Endothelial cell of umbilical vein (primary cell): ENCODE data around the gene SCTR. TPM values are rescaled to one million over a fixed set of nuclear protein-coding genes. Genes with fewer than 3 reads are reported as not detected.

Source experiments
- BruUV-seq: library from RNA; stranded (reverse); fragments of 400-500 nt; replicated peaks from 2 replicates; lab custom pipeline; 2021; lab: Mats Ljungman, UMichigan
- CTCF ChIA-PET: fragments of 300-600, 350-600 bp; sonication (Branson Sonifier 250); formaldehyde crosslinking; loops from one replicate; lab custom pipeline; 2021; ENCODE audit warnings: antibody characterized with exemption, inconsistent platforms; lab: Charles Lee
- POLR2A ChIA-PET: fragments of 300-600, 350-600 bp; sonication (Branson Sonifier 250); formaldehyde crosslinking; loops from one replicate; lab custom pipeline; 2021; ENCODE audit warnings: antibody characterized with exemption, inconsistent platforms; lab: Charles Lee
- DNase-seq: peaks from one replicate; pipeline ENCODE4 v3.0.0-alpha.2; 2011; ENCODE audit warnings: low read depth, low spot score
- FAIRE-seq: peaks from 2 replicates; lab custom pipeline; 2011; peaks lifted over from hg19 to GRCh38; lab: Jason Lieb, UNC
- H2AFZ ChIP-seq: 2 replicates; pipeline ENCODE4 v1.6.0; 2012; ENCODE audit warnings: low read depth, low read length, control low read depth, inconsistent platforms
- H3K27ac ChIP-seq: 2 replicates; pipeline ENCODE4 v1.5.1; 2011; ENCODE audit warnings: low read depth, mild to moderate bottlenecking, control low read depth, low read length, moderate library complexity; ENCODE audit not compliant: insufficient read depth
- H3K27me3 ChIP-seq, 2 experiments: 2 replicates each; pipeline versions ENCODE4 v1.6.0 to v1.6.1; 2011; ENCODE audit warnings: low read length in 2 of 2, mixed read lengths in 1 of 2; ENCODE audit not compliant: control insufficient read depth in 2 of 2, insufficient read depth in 2 of 2
- H3K36me3 ChIP-seq, 2 experiments: 2 replicates in 1 of 2; 3 replicates in 1 of 2; pipeline ENCODE4 v1.5.1; 2011; ENCODE audit warnings: low read length in 2 of 2, mild to moderate bottlenecking in 1 of 2, moderate library complexity in 1 of 2; ENCODE audit not compliant: control insufficient read depth in 2 of 2, insufficient read depth in 2 of 2; ENCODE audit errors: extremely low read depth in 1 of 2
- H3K4me1 ChIP-seq: 3 replicates; pipeline ENCODE4 v1.5.1; 2011; ENCODE audit warnings: mild to moderate bottlenecking, low read length; ENCODE audit not compliant: control insufficient read depth, insufficient read depth; ENCODE audit errors: extremely low read depth
- H3K4me2 ChIP-seq: 2 replicates; pipeline ENCODE4 v1.6.1; 2011; ENCODE audit warnings: low read length, control low read depth, mixed read lengths; ENCODE audit not compliant: insufficient read depth
- H3K4me3 ChIP-seq, 3 experiments: fragments of 200-600 bp in 1 of 3; sonication (generic), shearing (Covaris generic) in 1 of 3; replicated peaks in 1 of 3; 2 replicates each; pipeline ENCODE4 v1.5.1; 2011 to 2016; ENCODE audit warnings: control low read depth in 3 of 3, low read length in 3 of 3, mild to moderate bottlenecking in 2 of 3, inconsistent platforms in 1 of 3, low read depth in 1 of 3, moderate library complexity in 1 of 3; ENCODE audit not compliant: insufficient read depth in 1 of 3
- H3K79me2 ChIP-seq: 2 replicates; pipeline ENCODE4 v1.6.0; 2012; ENCODE audit warnings: low read length, inconsistent platforms; ENCODE audit not compliant: control insufficient read depth, insufficient read depth
- H3K9ac ChIP-seq: replicated peaks from 2 replicates; pipeline ENCODE3; 2011; ENCODE audit warnings: low read length, control low read depth; ENCODE audit not compliant: insufficient read depth; ENCODE audit errors: extremely low read depth
- H3K9me1 ChIP-seq: replicated peaks from 3 replicates; pipeline ENCODE4 v1.6.0; 2011; ENCODE audit warnings: mild to moderate bottlenecking, low read length; ENCODE audit not compliant: control insufficient read depth, insufficient read depth; ENCODE audit errors: extremely low read depth
- H3K9me3 ChIP-seq: replicated peaks from 2 replicates; pipeline ENCODE4 v1.5.1; 2012; ENCODE audit warnings: low read length, inconsistent platforms; ENCODE audit not compliant: control insufficient read depth, insufficient read depth
- H4K20me1 ChIP-seq: replicated peaks from 2 replicates; pipeline ENCODE3; 2011; ENCODE audit warnings: mild to moderate bottlenecking, low read length; ENCODE audit not compliant: control insufficient read depth, insufficient read depth; ENCODE audit errors: extremely low read depth
- CTCF ChIP-seq, 2 donors: IDR thresholded peaks; 1 replicate in 1 of 2; 2 replicates in 1 of 2; pipeline ENCODE4 v1.5.1; 2011; ENCODE audit warnings: low read length in 2 of 2, mild to moderate bottlenecking in 2 of 2, moderate library complexity in 2 of 2, control low read depth in 1 of 2, inconsistent platforms in 1 of 2, low read depth in 1 of 2; ENCODE audit not compliant: insufficient read depth in 1 of 2; ENCODE audit errors: extremely low read depth in 1 of 2
- EZH2 ChIP-seq: IDR thresholded peaks from 2 replicates; pipeline ENCODE4 v1.6.1; 2012; ENCODE audit warnings: borderline replicate concordance, low read depth, mild to moderate bottlenecking, moderate library complexity, low read length, inconsistent platforms; ENCODE audit not compliant: severe bottlenecking
- FOS ChIP-seq: IDR thresholded peaks from 2 replicates; pipeline ENCODE4 v1.6.1; 2011; ENCODE audit warnings: mild to moderate bottlenecking, low read length, moderate library complexity, borderline replicate concordance; ENCODE audit not compliant: insufficient read depth
- GATA2 ChIP-seq: IDR thresholded peaks from 2 replicates; pipeline ENCODE4 v1.7.0; 2011; ENCODE audit warnings: low read depth, mild to moderate bottlenecking, moderate library complexity, mixed read lengths, low read length; ENCODE audit not compliant: insufficient read length, insufficient read depth
- JUN ChIP-seq: IDR thresholded peaks from 2 replicates; pipeline ENCODE4 v1.6.1; 2011; ENCODE audit warnings: borderline replicate concordance, low read depth; ENCODE audit not compliant: insufficient read length, insufficient read depth
- MAX ChIP-seq: IDR thresholded peaks from 2 replicates; pipeline ENCODE4 v1.6.1; 2011; ENCODE audit not compliant: insufficient read depth, insufficient read length
- MYC ChIP-seq: IDR thresholded peaks from one replicate; pipeline ENCODE4 v1.6.1; 2011; ENCODE audit warnings: mild to moderate bottlenecking, low read depth, low read length
- POLR2A ChIP-seq: IDR thresholded peaks from 2 replicates; pipeline ENCODE4 v1.6.1; 2012; ENCODE audit warnings: low read depth, mild to moderate bottlenecking, control low read depth, low read length
- POLR2AphosphoS5 ChIP-seq: IDR thresholded peaks from 2 replicates; pipeline ENCODE4 v1.6.1; 2012; ENCODE audit warnings: low read depth, mild to moderate bottlenecking, control low read depth, low read length, moderate library complexity; ENCODE audit not compliant: insufficient read depth
- dilution Hi-C: fragments of 300-500 bp; cut with MboI; formaldehyde crosslinking; loops from one replicate; pipeline ENCODE4 v1.15.0; 2019; ENCODE audit warnings: low sequenced_read_pairs; ENCODE audit not compliant: extremely low pct_ligation_motif_present
- intact Hi-C: fragments of 100-400 bp; cut with micrococcal nuclease; formaldehyde crosslinking; loops from one replicate; pipeline ENCODE4 v1.10.0; 2022
- polyA plus RNA-seq, 4 experiments: library from polyadenylated mRNA; depleted of rRNA in 3 of 4; stranded (reverse) in 3 of 4; unstranded in 1 of 4; fragments of >200 nt; gene quantifications; 2 replicates each; pipeline versions ENCODE4 v1.2.1 to v1.2.3, GENCODE V29; 2011 to 2012; ENCODE audit warnings: missing spikeins in 1 of 4
- total RNA-seq: library from RNA; stranded (reverse); gene quantifications from 2 replicates; pipeline ENCODE4 v1.2.3, GENCODE V29; 2021

The SCTR gene
- total and polyA plus RNA-seq, 2 donors (not counting 3 experiments of a cell fraction or from before 2014, with no cell fraction given): not detected

GRCh38 chr2:119428488-119429224 lies 95.6 kb downstream of the SCTR start:
- DNase-seq: no peak
- H3K4me3 ChIP-seq: no peak overlapping the region
- no peak overlapping the region for H2AFZ ChIP-seq
- peaks cover 9% of the 10 kb centered on the region for H3K4me1 ChIP-seq
- FAIRE-seq: no peak
- H3K4me2 ChIP-seq: no peak overlapping the region
- H3K36me3 ChIP-seq: no peaks in the 10 kb centered on the region
- no peaks in the 10 kb centered on the region for H3K79me2 ChIP-seq
- H3K9me1 ChIP-seq: no peaks in the 10 kb centered on the region
- H3K9me3 ChIP-seq: no peaks in the 10 kb centered on the region
- ChIA-PET CTCF (no interaction called here), POLR2A (no interaction called here)
- no peaks in the 10 kb centered on the region for H4K20me1 ChIP-seq
- dilution Hi-C loops: no loop called here
- no TSS peak for BruUV-seq
- no peak overlapping the region for H3K27ac ChIP-seq
- no peak for TF ChIP-seq POLR2A
- no peak for TF ChIP-seq FOS
- TF ChIP-seq JUN: no peak
- no peak for TF ChIP-seq MAX
- no peak for TF ChIP-seq GATA2
- no peak for TF ChIP-seq MYC
- no peak for TF ChIP-seq EZH2
- TF ChIP-seq CTCF (IDR thresholded peaks at IDR 0.05; ENCODE audit: extremely low read depth in 1 of 2, insufficient read depth in 1 of 2, low read depth in 1 of 2, low read length in 2 of 2): no peak
- TF ChIP-seq POLR2AphosphoS5: no peak
- intact Hi-C loops: no loop called here
- H3K27me3 ChIP-seq: peaks cover 11 to 17% of the 10 kb centered on the region in 2 experiments
- no peak overlapping the region for H3K9ac ChIP-seq
